Adrenal gland (tissue), 19 donors: Measurements from ENCODE around the gene GALNT1. TPM values are rescaled to one million over a fixed set of nuclear protein-coding genes. Genes with fewer than 3 reads are reported as not detected.

Experiments used
- DNase-seq, 7 donors: peaks; one replicate each; pipeline ENCODE4 v3.0.0-alpha.2; 2019 to 2020
- H3K27ac ChIP-seq, 5 donors: fragments of 200-600 bp; sonication (generic) in 4 of 5; 1 replicate in 3 of 5; 2 replicates in 2 of 5; pipeline versions ENCODE4 v1.5.1 to v1.8.0; 2016 to 2020; ENCODE audit warnings: mild to moderate bottlenecking in 1 of 5
- H3K27me3 ChIP-seq: fragments of 200-600 bp; 2 replicates; pipeline ENCODE4 v1.8.0; 2021
- H3K36me3 ChIP-seq, 2 donors: fragments of 200-600 bp; replicated peaks in 1 of 2; 1 replicate in 1 of 2; 2 replicates in 1 of 2; pipeline versions ENCODE4 v1.5.1 to v1.8.0; 2018 to 2022
- H3K4me1 ChIP-seq, 2 donors: fragments of 200-600 bp; replicated peaks in 1 of 2; 1 replicate in 1 of 2; 2 replicates in 1 of 2; pipeline versions ENCODE4 v1.5.1 to v1.8.0; 2018 to 2021
- H3K4me3 ChIP-seq, 4 donors: fragments of 200-600 bp; sonication (generic) in 3 of 4; one replicate each; pipeline ENCODE4 v1.5.1; 2016 to 2018
- H3K9me3 ChIP-seq, 3 donors: fragments of 200-600 bp; sonication (generic) in 1 of 3; replicated peaks in 1 of 3; 1 replicate in 2 of 3; 2 replicates in 1 of 3; pipeline versions ENCODE4 v1.5.1 to v1.8.0; 2016 to 2021
- CTCF ChIP-seq, 6 experiments: fragments of 450-650 bp in 4 of 6; fragments of 200-600 bp in 2 of 6; sonication (generic) in 1 of 6; IDR thresholded peaks; 1 replicate in 5 of 6; 2 replicates in 1 of 6; pipeline versions ENCODE4 v1.5.1 to v1.8.0; 2016 to 2021; ENCODE audit warnings: antibody characterized with exemption in 6 of 6, mild to moderate bottlenecking in 2 of 6, moderate library complexity in 1 of 6
- POLR2A ChIP-seq, 2 donors: fragments of 450-650 bp; IDR thresholded peaks; one replicate each; pipeline ENCODE4 v1.6.1; 2017; ENCODE audit warnings: antibody characterized with exemption in 2 of 2, mild to moderate bottlenecking in 2 of 2, moderate library complexity in 1 of 2
- WGBS, 4 donors: extraction: QIAGEN DNeasy Blood & Tissue Kit in 2 of 4; methylation state at CpG; one replicate each; pipeline versions ENCODE4 v1.1.5 to v1.1.7; 2013 to 2017; 5-methylcytosine and 5-hydroxymethylcytosine counted together
- intact Hi-C, 2 donors: fragments of 100-400 bp; cut with DNase I; formaldehyde crosslinking; loops; one replicate each; pipeline versions ENCODE4 v1.14.1 to v1.15.0; 2022 to 2023
- long read RNA-seq, 10 donors: library from polyadenylated mRNA in 3 of 10; unstranded in 2 of 10; stranded (forward) in 1 of 10; transcript quantifications; one replicate each; pipeline ENCODE4 v2.0.0 and lab custom pipeline, GENCODE V29; 2021 to 2026
- polyA plus RNA-seq, 3 donors: library from polyadenylated mRNA; stranded (reverse); fragments of 200-250 nt in 2 of 3; fragments of 350-450 nt in 1 of 3; fragmentation: Illumina TruSeq in 1 of 3; extraction: RNeasy Lipid Tissue Mini Kit (QIAGEN cat#74804) in 1 of 3; gene quantifications; one replicate each; pipeline ENCODE4 v1.2.3, GENCODE V29; 2013 to 2014
- total RNA-seq, 9 donors: library from RNA; depleted of rRNA in 4 of 9; stranded (reverse); fragments of >200 nt in 4 of 9; fragments of 120-200 nt in 1 of 9; fragmentation: NEBNext Ultra II Directional in 1 of 9; extraction: Animal tissue kit (Norgen Biotek cat#: 25700) in 1 of 9; gene quantifications; one replicate each; pipeline versions ENCODE4 v1.1.0 to v1.2.4, GENCODE V29; 2013 to 2023
- donor health status: healthy with polysubstance abuse.
- donor health status: Bipolar disorder and iron deficiency.
- donor health status: DM: yes; HTN: yes; CAD: no.
- donor health status: DM: no; HTN: no; CAD: no.
- donor health status: DM: no; HTN: no; CAD: no.
- donor health status: DM: yes; HTN: yes; CAD: no.

Gene GALNT1
- total RNA-seq = 100 to 1,000 TPM in 1 of 9 donors, 10 to 100 TPM in 8; 26.0 to 130 (median 65.8) TPM
- polyA plus RNA-seq = 10 to 100 TPM in 2 of 3 donors, 1 to 10 TPM in 1; 9.7 to 96.9 (median 10.5) TPM
- long read RNA-seq, donor 1, partial matches to known transcripts = 11 of 23 reads
- long read RNA-seq, donor 1, other reads (novel, unspliced or antisense) = 9 of 23 reads
- long read RNA-seq, donor 2, partial matches to known transcripts = 16 of 33 reads
- long read RNA-seq, donor 2, other reads (novel, unspliced or antisense) = 15 of 33 reads
- long read RNA-seq, donor 3, partial matches to known transcripts = 65 of 77 reads
- long read RNA-seq, donor 3, other reads (novel, unspliced or antisense) = 11 of 77 reads
- long read RNA-seq, donor 4, partial matches to known transcripts = 3 of 9 reads
- long read RNA-seq, donor 4, other reads (novel, unspliced or antisense) = 6 of 9 reads
- long read RNA-seq, donor 5, partial matches to known transcripts = 6 of 98 reads
- long read RNA-seq, donor 5, other reads (novel, unspliced or antisense) = 91 of 98 reads
- long read RNA-seq, donor 6, partial matches to known transcripts = 9 of 9 reads
- long read RNA-seq, donor 6, other reads (novel, unspliced or antisense) = 0 of 9 reads
- long read RNA-seq, donor 7, partial matches to known transcripts = 29 of 35 reads
- long read RNA-seq, donor 7, other reads (novel, unspliced or antisense) = 5 of 35 reads
- long read RNA-seq, donor 8, partial matches to known transcripts = 7 of 32 reads
- long read RNA-seq, donor 8, other reads (novel, unspliced or antisense) = 22 of 32 reads
- long read RNA-seq, donor 9, partial matches to known transcripts = 13 of 22 reads
- long read RNA-seq, donor 9, other reads (novel, unspliced or antisense) = 8 of 22 reads
- long read RNA-seq, donor 10, partial matches to known transcripts = 0 of 3 reads
- long read RNA-seq, donor 10, other reads (novel, unspliced or antisense) = 0 of 3 reads

GRCh38 chr18:35581546-35581897 is at the start of gene GALNT1:
Gene GALNT1 (plus strand): TSS chr18:35581740. CDS start chr18:35654663, 72,923 bp downstream.
- no peaks in the 10 kb centered on the region for H3K27me3 ChIP-seq
- TF ChIP-seq POLR2A (IDR thresholded peaks at IDR 0.05) (no peak), CTCF (IDR thresholded peaks at IDR 0.05) (no peak)
- no peaks in the 10 kb centered on the region for H3K36me3 ChIP-seq
- H3K27ac ChIP-seq = peak within 1 kb of the TSS; percentile 53 to 95 (median 90)
- H3K9me3 ChIP-seq = no peaks in the 10 kb centered on the region
- H3K4me1 ChIP-seq = peaks cover 16 to 24% of the 10 kb centered on the region in 2 donors
- H3K4me3 ChIP-seq = peak within 1 kb of the TSS; percentile 34 to 93 (median 75)
- intact Hi-C loops = no loop called here
- WGBS, 4 donors = 0% methylated on average over 15 to 26 of the region's 74 CpGs; no CpG with 5 or more reads in 2 of the 4 donors
- DNase-seq = no peak

GRCh38 chr18:35533916-35534405 is 47.6 kb upstream of the GALNT1 start:
- TF ChIP-seq CTCF (IDR thresholded peaks at IDR 0.05) = no peak
- no peak for TF ChIP-seq POLR2A (IDR thresholded peaks at IDR 0.05)
- H3K36me3 ChIP-seq = no peaks in the 10 kb centered on the region
- no peak overlapping the region for H3K4me3 ChIP-seq
- DNase-seq = no peak
- intact Hi-C loops = no loop called here
- 66 to 72% (median 71%) methylated on average over 2 of the region's 2 CpGs for WGBS, 4 donors
- H3K27me3 ChIP-seq = peaks cover 5% of the 10 kb centered on the region
- no peaks in the 10 kb centered on the region for H3K4me1 ChIP-seq
- no peak overlapping the region for H3K27ac ChIP-seq
- peaks cover 0 to 5% (median 0%) of the 10 kb centered on the region in 3 donors for H3K9me3 ChIP-seq

- WGBS, 4 donors = 79 to 89% (median 85%) methylated on average over 1 of the region's 1 CpG
- H3K36me3 ChIP-seq = no peaks in the 10 kb centered on the region
- TF ChIP-seq CTCF (IDR thresholded peaks at IDR 0.05) (no peak), POLR2A (IDR thresholded peaks at IDR 0.05) (no peak)
- no peak overlapping the region for H3K27ac ChIP-seq
- intact Hi-C loops = no loop called here
- H3K9me3 ChIP-seq = peaks cover 0 to 5% (median 0%) of the 10 kb centered on the region in 3 donors
- peaks cover 5% of the 10 kb centered on the region for H3K27me3 ChIP-seq
- no peaks in the 10 kb centered on the region for H3K4me1 ChIP-seq
- no peak for DNase-seq
- H3K4me3 ChIP-seq = no peak overlapping the region
These were observed 46.2 kb upstream of the GALNT1 start for GRCh38 chr18:35535297-35535696.

- Histone ChIP-seq H3K4me1 (no peaks in the 10 kb centered on the region), H3K9me3 (no peaks in the 10 kb centered on the region), H3K36me3 (no peaks in the 10 kb centered on the region), H3K27me3 (no peaks in the 10 kb centered on the region), H3K27ac (no peak overlapping the region), H3K4me3 (no peak overlapping the region)
- DNase-seq = no peak
- intact Hi-C loops = no loop called here
- TF ChIP-seq POLR2A (IDR thresholded peaks at IDR 0.05) = no peak
- no peak for TF ChIP-seq CTCF (IDR thresholded peaks at IDR 0.05)
These were observed 39.2 kb upstream of the GALNT1 start for GRCh38 chr18:35542356-35542755.
